Right lobe of liver (tissue), 6 donors: ENCODE results near the gene DPYSL3. TPM values are rescaled to one million over a fixed set of nuclear protein-coding genes. Genes with fewer than 3 reads are reported as not detected.

Experiments
- ATAC-seq, 4 donors: fragments of 200-7000 bp; cut with Tn5 transposase; one replicate each; pipeline ENCODE4 v1.9.1; 2020; ENCODE audit warnings: mild to moderate bottlenecking in 4 of 4, moderate library complexity in 4 of 4
- DNase-seq, 3 donors: peaks; one replicate each; pipeline ENCODE4 v3.0.0-alpha.2; 2020
- H3K27ac ChIP-seq, 3 donors: fragments of 200-600 bp; one replicate each; pipeline ENCODE4 v1.8.0; 2022
- H3K27me3 ChIP-seq, 2 donors: fragments of 200-600 bp; one replicate each; pipeline ENCODE4 v1.8.0; 2022
- H3K36me3 ChIP-seq, 4 donors: fragments of 200-600 bp; sonication (generic) in 1 of 4; one replicate each; pipeline versions ENCODE4 v1.5.1 to v1.8.0; 2017 to 2022; ENCODE audit warnings: control low read depth in 1 of 4
- H3K4me1 ChIP-seq, 4 donors: fragments of 200-600 bp; sonication (generic) in 1 of 4; one replicate each; pipeline versions ENCODE4 v1.5.1 to v1.8.0; 2017 to 2022; ENCODE audit warnings: control low read depth in 1 of 4
- H3K4me3 ChIP-seq, 3 donors: fragments of 200-600 bp; one replicate each; pipeline ENCODE4 v1.8.0; 2022
- H3K9me3 ChIP-seq, 4 donors: fragments of 200-600 bp; sonication (generic) in 1 of 4; one replicate each; pipeline versions ENCODE4 v1.5.1 to v1.8.0; 2017 to 2022; ENCODE audit warnings: control low read depth in 1 of 4
- POLR2A ChIP-seq: fragments of 450-650 bp; IDR thresholded peaks from one replicate; pipeline ENCODE4 v1.6.1; 2017; ENCODE audit warnings: antibody characterized with exemption, mild to moderate bottlenecking
- WGBS: methylation state at CpG from one replicate; pipeline ENCODE4 v1.1.6; 2018; ENCODE audit warnings: low coverage, low lambda C conversion rate; ENCODE audit not compliant: insufficient coverage; ENCODE audit errors: missing lambda C conversion rate; 5-methylcytosine and 5-hydroxymethylcytosine counted together
- intact Hi-C, 2 donors: fragments of 100-400 bp; cut with DNase I; formaldehyde crosslinking; loops; one replicate each; pipeline versions ENCODE4 v1.11.2 to v1.14.1; 2022
- total RNA-seq, 6 experiments: library from RNA; depleted of rRNA in 2 of 6; stranded (reverse); fragments of >200 nt in 2 of 6; fragmentation: NEBNext Ultra II Directional in 3 of 6; extraction: Animal tissue kit (Norgen Biotek cat#: 25700) in 3 of 6; gene quantifications; one replicate each; pipeline versions ENCODE4 v1.1.0 to v1.2.4, GENCODE V29; 2016 to 2023
- TF ChIP-seq, protein P1 (sequence below), 4 donors: fragments of 200-600 bp in 3 of 4; fragments of 450-650 bp in 1 of 4; IDR thresholded peaks; one replicate each; pipeline versions ENCODE4 v1.5.1 to v1.8.0; 2016 to 2022; ENCODE audit warnings: antibody characterized with exemption in 4 of 4, mild to moderate bottlenecking in 2 of 4
- donor health status: DM: no; HTN: yes; CAD: no.
- donor health status: DM: no; HTN: no; CAD: no.
- donor health status: DM: no; HTN: no; CAD: no.
- donor health status: DM: no; HTN: yes; CAD: no.
- donor health status: DM: no; HTN: yes; CAD: no.

Gene DPYSL3
- total RNA-seq, 6 experiments from 2014 or later = 1.4 to 3.8 (median 2.3) TPM

DNA sequence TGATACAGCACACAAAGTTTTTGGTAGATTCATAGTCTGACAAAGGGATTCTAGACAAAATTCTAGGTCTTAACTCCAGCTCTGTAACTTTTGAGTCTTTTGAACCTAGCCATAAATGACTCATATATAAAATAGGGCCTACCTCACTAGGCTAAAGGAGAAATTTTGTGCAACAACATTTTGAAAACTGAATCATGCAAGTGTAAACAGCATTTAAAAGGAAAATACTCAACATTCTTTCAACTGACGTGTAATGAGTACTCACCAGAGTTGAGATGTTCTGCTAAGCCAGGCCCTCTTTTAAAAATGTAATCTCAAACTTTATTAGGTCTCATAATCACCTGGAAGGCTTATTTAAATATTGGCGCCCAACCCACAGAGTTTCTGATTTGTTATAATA, 161.8 kb downstream of the DPYSL3 start:
- Histone ChIP-seq H3K36me3 (no peaks in the 10 kb centered on the region), H3K9me3 (no peaks in the 10 kb centered on the region), H3K4me3 (no peak overlapping the region), H3K4me1 (no peaks in the 10 kb centered on the region), H3K27me3 (no peaks in the 10 kb centered on the region), H3K27ac (no peak overlapping the region)
- intact Hi-C loops = no loop called here
- no peak for TF ChIP-seq POLR2A
- TF ChIP-seq, protein P1, sequence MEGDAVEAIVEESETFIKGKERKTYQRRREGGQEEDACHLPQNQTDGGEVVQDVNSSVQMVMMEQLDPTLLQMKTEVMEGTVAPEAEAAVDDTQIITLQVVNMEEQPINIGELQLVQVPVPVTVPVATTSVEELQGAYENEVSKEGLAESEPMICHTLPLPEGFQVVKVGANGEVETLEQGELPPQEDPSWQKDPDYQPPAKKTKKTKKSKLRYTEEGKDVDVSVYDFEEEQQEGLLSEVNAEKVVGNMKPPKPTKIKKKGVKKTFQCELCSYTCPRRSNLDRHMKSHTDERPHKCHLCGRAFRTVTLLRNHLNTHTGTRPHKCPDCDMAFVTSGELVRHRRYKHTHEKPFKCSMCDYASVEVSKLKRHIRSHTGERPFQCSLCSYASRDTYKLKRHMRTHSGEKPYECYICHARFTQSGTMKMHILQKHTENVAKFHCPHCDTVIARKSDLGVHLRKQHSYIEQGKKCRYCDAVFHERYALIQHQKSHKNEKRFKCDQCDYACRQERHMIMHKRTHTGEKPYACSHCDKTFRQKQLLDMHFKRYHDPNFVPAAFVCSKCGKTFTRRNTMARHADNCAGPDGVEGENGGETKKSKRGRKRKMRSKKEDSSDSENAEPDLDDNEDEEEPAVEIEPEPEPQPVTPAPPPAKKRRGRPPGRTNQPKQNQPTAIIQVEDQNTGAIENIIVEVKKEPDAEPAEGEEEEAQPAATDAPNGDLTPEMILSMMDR (IDR thresholded peaks at IDR 0.05) = no peak
- DNase-seq (no peak), ATAC-seq (no peak)
- 73% methylated on average over 2 of the region's 2 CpGs for WGBS

DNA sequence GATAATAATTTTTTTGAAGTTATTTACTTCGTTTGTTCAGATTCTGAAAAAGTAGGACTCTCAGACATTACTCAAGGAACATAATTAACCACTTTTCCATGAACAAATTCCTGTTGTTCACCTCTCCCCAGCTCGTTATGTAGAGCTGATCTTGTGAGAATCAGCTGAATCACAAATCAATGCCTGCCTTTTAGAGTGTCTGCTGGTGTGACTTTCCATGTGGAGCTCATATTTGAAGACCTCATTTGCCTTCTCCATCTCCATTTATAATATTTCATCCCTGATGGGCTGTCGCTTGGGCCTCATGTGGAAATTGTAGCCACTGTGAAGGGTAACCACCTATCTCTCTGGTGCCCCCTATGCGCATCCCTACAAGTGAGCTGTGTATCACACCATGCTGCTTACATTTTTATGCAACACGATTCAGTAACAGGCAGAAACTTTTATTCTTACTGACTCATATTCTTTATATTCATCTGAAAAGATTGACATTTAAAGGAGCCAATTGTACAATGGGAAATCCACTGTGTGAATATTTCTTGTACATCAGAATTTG, 163.8 kb downstream of the DPYSL3 start:
- Histone ChIP-seq H3K4me3 (no peak overlapping the region), H3K9me3 (no peaks in the 10 kb centered on the region), H3K4me1 (no peaks in the 10 kb centered on the region), H3K27me3 (no peaks in the 10 kb centered on the region), H3K36me3 (no peaks in the 10 kb centered on the region), H3K27ac (no peak overlapping the region)
- TF ChIP-seq POLR2A = no peak
- TF ChIP-seq, protein P1 (IDR thresholded peaks at IDR 0.05) = no peak
- 47% methylated on average over 5 of the region's 5 CpGs for WGBS
- no peak for DNase-seq
- no peak for ATAC-seq
- intact Hi-C loops = no loop called here

DNA sequence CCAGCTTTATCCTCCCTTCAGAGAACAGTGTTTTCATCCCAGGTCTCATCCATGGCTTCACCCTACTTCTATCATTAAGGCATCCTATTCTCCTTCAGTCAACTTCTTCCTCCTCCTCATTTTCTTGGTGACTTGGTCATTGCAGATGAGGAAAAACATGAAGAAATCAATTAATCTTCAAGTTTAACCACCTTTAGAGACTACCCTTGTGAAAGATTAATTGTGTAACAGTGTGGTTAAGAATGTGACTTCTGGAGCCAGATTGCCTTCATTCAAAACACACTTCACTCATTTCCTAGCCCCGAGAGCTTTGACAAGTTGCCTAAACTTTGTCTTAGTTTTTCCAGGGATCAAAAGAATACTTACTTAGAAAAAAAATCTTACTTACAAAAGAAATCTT, 165.0 kb downstream of the DPYSL3 start:
- ATAC-seq (no peak), DNase-seq (no peak)
- no peaks in the 10 kb centered on the region for H3K36me3 ChIP-seq
- H3K4me3 ChIP-seq = no peak overlapping the region
- no peaks in the 10 kb centered on the region for H3K4me1 ChIP-seq
- no peaks in the 10 kb centered on the region for H3K27me3 ChIP-seq
- no peak overlapping the region for H3K27ac ChIP-seq
- intact Hi-C loops = no loop called here
- H3K9me3 ChIP-seq = no peaks in the 10 kb centered on the region
- TF ChIP-seq POLR2A = no peak
- TF ChIP-seq, protein P1 (IDR thresholded peaks at IDR 0.05) = no peak
- 7% methylated on average over 1 of the region's 1 CpG for WGBS

DNA sequence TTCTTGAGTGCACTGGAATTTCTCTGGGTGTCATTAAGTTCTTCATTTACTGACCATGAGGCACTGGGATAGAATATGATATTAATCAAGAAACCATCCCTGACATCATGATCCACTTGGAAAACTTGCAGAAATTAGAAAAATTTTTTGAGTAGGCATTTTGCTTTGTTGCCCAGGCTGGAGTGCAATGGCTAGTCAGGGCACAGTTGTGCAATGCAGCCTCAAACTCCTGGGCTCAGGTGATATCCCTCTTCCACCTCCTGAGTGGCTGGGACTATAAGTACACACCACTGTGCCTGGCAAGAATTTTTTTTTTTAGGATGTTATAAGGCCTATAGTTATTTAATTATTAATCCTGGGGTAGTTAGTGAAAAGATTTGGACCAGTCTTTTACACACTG, 168.5 kb downstream of the DPYSL3 start:
- H3K4me3 ChIP-seq = no peak overlapping the region
- H3K4me1 ChIP-seq = no peaks in the 10 kb centered on the region
- TF ChIP-seq, protein P1 (IDR thresholded peaks at IDR 0.05) = no peak
- TF ChIP-seq POLR2A = no peak
- ATAC-seq = no peak
- H3K27me3 ChIP-seq = no peaks in the 10 kb centered on the region
- no peaks in the 10 kb centered on the region for H3K9me3 ChIP-seq
- no peak for DNase-seq
- H3K27ac ChIP-seq = no peak overlapping the region
- intact Hi-C loops = no loop called here
- H3K36me3 ChIP-seq = no peaks in the 10 kb centered on the region

DNA sequence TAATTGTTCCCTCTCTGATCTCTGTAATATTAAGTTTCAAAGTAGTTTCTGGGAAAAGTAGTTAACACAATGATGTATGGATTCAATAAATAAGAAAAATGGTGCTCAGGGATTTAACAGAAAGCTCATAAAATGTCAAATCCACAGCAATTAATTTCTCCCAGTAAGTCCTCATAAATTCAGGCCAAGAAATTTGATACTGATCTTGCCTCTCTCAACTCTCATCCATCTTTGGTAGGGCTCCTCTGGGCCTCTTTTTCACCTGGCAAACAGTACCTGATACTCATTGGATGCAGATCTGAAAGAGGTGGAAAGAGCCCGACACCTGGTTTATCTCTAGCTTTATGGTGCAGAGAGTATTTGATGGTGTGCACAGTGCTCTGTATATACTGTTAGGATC, 168.9 kb downstream of the DPYSL3 start:
- WGBS = 47% methylated on average over 1 of the region's 1 CpG
- DNase-seq = no peak
- intact Hi-C loops = no loop called here
- H3K27me3 ChIP-seq = no peaks in the 10 kb centered on the region
- ATAC-seq = no peak
- no peaks in the 10 kb centered on the region for H3K9me3 ChIP-seq
- TF ChIP-seq, protein P1 (IDR thresholded peaks at IDR 0.05) = no peak
- TF ChIP-seq POLR2A = no peak
- no peak overlapping the region for H3K27ac ChIP-seq
- no peak overlapping the region for H3K4me3 ChIP-seq
- H3K4me1 ChIP-seq = no peaks in the 10 kb centered on the region
- no peaks in the 10 kb centered on the region for H3K36me3 ChIP-seq
